B cell (primary cell): ENCODE measurements around the gene FRMD4A.

Source experiments
- CTCF ChIP-seq: fragments of 200-600 bp; IDR thresholded peaks from one replicate; pipeline ENCODE4 v1.8.0; 2022; ENCODE audit warnings: antibody characterized with exemption, mild to moderate bottlenecking
- EZH2 ChIP-seq: IDR thresholded peaks from 2 replicates; pipeline ENCODE4 v1.6.1; 2012; ENCODE audit warnings: borderline replicate concordance, low read depth, mild to moderate bottlenecking, moderate library complexity, low read length; ENCODE audit not compliant: insufficient read depth, poor library complexity, severe bottlenecking

GRCh38 chr10:13925971-13926780 lies 404.5 kb downstream of the FRMD4A start:
- TF ChIP-seq CTCF, result no peak
- TF ChIP-seq EZH2, result no peak
